Hindlimb muscle (tissue), 1 donor: Measurements from ENCODE around the gene CCND2. TPM values are rescaled to one million over a fixed set of nuclear protein-coding genes. Genes with fewer than 3 reads are reported as not detected.
"Not testable (repeated sequence)": the region's sequence is repeated elsewhere in the genome, so short reads cannot be mapped to it uniquely, and the experiment has no call there.

Experiments
- DNase-seq: peaks from one replicate; pipeline ENCODE4 v3.0.0-alpha.2; 2013
- polyA plus RNA-seq: library from polyadenylated mRNA; unstranded; fragments of 120-200 nt; gene quantifications from one replicate; pipeline ENCODE4 v1.2.1, GENCODE V29; 2013; ENCODE audit not compliant: insufficient read length

CCND2 gene
- 85.3 TPM for polyA plus RNA-seq

DNA sequence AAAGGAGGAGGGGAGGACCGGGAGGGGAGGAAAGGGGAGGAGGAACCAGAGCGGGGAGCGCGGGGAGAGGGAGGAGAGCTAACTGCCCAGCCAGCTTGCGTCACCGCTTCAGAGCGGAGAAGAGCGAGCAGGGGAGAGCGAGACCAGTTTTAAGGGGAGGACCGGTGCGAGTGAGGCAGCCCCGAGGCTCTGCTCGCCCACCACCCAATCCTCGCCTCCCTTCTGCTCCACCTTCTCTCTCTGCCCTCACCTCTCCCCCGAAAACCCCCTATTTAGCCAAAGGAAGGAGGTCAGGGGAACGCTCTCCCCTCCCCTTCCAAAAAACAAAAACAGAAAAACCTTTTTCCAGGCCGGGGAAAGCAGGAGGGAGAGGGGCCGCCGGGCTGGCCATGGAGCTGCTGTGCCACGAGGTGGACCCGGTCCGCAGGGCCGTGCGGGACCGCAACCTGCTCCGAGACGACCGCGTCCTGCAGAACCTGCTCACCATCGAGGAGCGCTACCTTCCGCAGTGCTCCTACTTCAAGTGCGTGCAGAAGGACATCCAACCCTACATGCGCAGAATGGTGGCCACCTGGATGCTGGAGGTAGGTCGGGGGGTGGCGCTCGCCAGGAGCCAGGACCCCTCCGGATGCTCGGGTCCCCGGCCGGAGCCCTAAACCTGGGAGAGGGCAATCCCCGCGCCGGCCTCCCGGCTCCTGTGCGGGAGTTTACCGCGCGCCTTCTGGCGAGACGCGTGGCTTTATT lies at the start of gene CCND2:
CCND2 (plus strand) TSS at position 111 of the 744 bp plus-strand sequence; CDS start at position 390, 279 bp downstream.
- peak; percentile 95 for DNase-seq

DNA sequence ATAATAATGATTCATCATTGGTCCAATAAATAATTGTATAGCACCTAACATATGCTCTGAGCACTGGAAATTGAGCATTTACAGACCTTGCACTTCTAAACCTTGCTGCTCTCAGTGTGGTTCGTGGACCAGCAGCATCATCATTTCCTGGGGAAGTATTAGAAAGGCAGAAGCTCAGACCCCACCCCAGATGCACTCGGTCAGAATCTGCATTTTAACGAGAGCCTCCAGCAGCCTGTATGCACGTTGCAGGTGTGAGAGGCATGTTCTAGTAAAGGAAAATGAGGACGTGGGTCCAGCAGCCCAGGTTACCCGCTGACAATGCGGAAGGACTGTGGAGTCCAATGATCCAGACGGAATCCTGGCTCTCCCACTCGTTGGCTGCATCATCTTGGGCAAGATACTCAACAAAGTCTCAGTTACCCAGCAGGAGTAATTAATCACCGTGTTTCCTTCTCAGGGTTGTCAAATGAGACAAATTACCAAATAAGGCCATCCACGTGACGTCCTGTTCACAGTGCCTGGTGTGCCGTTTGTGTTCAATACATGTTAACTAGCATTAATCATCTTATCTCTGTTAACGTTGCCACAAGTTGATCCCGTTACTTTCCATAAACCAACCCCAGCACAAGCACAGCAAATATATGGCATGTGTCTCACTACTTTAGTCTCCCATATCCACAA lies 49.2 kb upstream of the CCND2 start:
- DNase-seq, result no peak

- no peak for DNase-seq
Measured at GRCh38 chr12:4225571-4225970, 48.0 kb upstream of the CCND2 start.

DNA sequence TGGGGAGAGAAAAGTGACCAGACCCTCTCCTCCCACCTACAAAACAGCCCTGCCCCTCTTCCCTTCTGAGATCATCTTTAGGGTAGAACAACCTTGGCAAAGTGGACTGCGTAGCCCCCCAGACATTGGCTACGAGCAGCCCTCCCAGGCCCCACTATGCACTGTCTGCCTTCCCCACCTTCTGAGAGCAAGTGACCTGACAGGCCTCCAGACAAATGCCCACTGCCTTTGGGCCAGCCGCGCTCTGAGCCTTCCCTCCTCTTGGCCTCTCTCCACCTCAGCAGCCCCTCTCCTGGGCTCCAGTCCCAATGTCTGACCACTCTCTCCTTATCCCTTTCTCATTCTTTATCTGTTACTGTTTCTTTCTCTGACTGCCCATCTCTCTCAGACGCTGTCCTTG lies 46.5 kb upstream of the CCND2 start:
- no peak for DNase-seq

DNA sequence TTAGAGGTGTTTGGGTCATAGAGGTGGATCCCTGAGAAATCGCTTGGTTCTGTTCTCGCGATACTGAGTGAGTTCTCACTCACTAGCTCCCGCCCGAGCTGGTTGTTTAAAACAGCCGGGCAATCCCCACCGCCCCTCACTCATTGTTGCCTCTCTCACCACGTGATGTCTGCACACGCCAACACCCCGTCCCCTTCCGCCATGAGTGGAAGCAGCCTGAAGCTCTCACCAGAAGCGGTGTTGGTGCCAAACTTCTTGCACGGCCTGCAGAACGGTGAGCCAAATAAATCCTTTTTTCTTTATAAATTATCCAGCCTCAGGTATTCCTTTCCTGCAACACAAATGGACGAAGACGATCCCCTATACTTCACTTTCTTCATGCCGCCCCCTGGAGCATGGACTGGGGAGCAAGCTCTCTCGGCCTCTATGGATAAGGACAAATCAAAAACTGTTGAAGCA lies 45.4 kb upstream of the CCND2 start:
- DNase-seq, result no peak

GRCh38 chr12:4230526-4230925 lies 43.0 kb upstream of the CCND2 start:
- DNase-seq, result no peak

GRCh38 chr12:4238577-4238976 lies 35.0 kb upstream of the CCND2 start:
- no peak for DNase-seq

GRCh38 chr12:4239746-4240145 lies 33.8 kb upstream of the CCND2 start:
- no peak for DNase-seq

DNA sequence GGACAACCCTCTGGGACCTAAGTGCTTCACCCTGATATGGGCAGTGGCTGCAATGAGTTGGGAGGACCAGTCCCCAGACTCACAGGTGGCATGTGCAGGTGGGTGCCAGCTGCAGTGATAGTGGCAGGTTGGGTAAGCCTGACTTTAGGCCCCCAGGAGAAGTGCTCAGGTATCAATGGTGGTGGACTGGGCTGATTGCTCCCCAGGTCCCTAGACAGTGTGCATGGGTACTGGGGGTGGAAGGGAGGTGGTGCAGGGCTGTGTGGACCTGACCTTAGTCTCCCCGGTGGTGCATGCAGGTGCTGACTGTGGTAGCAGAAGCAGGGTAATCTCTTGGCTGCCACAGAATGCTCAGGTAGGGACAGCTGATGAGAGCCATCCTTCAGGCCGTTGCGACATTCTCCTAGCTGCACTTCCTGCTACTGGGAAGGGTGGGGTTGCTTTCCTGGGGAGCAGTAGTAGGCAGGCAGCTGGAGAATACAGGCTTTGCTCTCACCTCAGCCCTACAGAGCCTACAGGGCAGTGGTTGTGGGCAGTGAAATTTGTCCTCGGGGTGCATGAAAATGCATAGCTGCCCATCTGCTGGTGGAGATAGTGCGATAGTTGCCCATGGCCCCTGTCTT lies 33.3 kb upstream of the CCND2 start:
- DNase-seq, result no peak

GRCh38 chr12:4240981-4241380 lies 32.6 kb upstream of the CCND2 start:
- no peak for DNase-seq

DNA sequence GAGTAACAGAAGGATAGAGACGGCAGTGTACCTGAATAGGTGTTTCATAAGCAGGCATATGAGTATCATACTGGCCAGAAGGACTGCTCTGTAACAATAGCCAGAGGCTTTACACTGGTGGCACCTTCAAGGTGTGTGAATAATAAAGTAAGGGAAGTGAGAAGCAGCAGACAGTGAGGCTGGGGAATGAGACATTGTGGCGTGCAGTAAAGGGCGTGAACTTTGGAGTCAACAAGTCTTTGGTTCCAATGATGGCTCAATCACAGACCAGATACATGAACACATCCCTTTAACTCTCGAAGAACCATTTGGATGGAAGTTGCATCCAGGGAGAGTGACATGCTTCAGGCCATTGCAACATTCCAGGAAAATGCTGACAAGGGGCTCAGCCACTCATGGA lies 32.0 kb upstream of the CCND2 start:
- DNase-seq, result no peak

- DNase-seq, result no peak
Measured at GRCh38 chr12:4242595-4242994, 31.0 kb upstream of the CCND2 start.

GRCh38 chr12:4243091-4243490 lies 30.5 kb upstream of the CCND2 start:
- DNase-seq, result no peak

GRCh38 chr12:4243491-4244100 lies 30.0 kb upstream of the CCND2 start:
- not testable (repeated sequence) for DNase-seq

DNA sequence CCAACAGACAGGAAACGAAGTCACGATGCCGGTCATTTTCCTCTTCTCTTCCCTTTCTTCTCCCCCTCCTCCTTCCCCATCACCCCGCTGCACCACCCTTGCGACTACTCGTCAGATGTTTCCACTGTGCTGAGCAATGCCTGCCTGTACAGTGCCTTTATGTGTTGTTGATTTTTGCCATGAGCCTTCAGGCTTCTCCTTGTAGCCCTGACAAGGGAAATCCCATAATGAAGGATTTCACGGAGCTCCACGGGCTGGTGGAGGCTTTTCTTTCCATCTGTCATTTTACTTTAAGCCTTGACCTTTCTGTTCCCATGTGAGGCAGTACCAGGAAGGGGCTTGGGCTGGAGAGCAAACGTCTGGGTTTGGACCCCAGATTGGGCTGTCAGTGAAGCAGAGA lies 28.7 kb upstream of the CCND2 start:
- DNase-seq, result no peak

GRCh38 chr12:4245446-4245845 lies 28.1 kb upstream of the CCND2 start:
- no peak for DNase-seq

GRCh38 chr12:4246116-4246515 lies 27.4 kb upstream of the CCND2 start:
- no peak for DNase-seq

- DNase-seq, result no peak
Measured at GRCh38 chr12:4250691-4251090, 22.9 kb upstream of the CCND2 start.

- no peak for DNase-seq
Measured at GRCh38 chr12:4251216-4251891, 22.2 kb upstream of the CCND2 start.

DNA sequence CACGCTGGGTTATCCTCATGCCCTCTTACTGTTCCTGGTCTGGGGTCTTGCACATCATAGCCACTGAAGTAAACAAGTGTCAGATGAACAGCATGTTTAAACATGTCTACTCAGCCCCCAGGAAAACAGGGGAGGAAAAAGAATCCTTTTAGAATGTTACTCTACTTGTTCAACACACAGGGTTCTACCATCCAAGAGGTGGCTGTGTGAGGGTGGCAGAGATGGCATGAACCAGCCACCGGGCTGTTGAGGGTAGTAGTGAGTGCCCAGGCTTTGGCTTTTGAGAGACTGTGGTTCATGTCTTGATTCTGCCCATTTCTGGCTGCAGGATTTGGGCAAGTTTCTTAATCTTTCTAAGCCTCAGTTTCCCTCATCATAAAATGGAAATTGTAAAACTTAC lies 21.6 kb upstream of the CCND2 start:
- no peak for DNase-seq

- DNase-seq, result no peak
Measured at GRCh38 chr12:4252601-4253000, 21.0 kb upstream of the CCND2 start.

GRCh38 chr12:4256043-4256826 lies 17.3 kb upstream of the CCND2 start:
- DNase-seq, result no peak
